Tibial nerve (tissue), 4 donors: Measurements from ENCODE around the gene CORO7. TPM values are rescaled to one million over a fixed set of nuclear protein-coding genes. Genes with fewer than 3 reads are reported as not detected.

ENCODE experiments used
- DNase-seq, 2 donors: peaks; one replicate each; pipeline ENCODE4 v3.0.0-alpha.2; 2019; ENCODE audit warnings: low spot score in 2 of 2
- H3K27ac ChIP-seq, 4 donors: fragments of 200-600 bp; sonication (generic) in 3 of 4; one replicate each; pipeline ENCODE4 v1.5.1; 2017 to 2019; ENCODE audit warnings: mild to moderate bottlenecking in 1 of 4
- H3K27me3 ChIP-seq, 2 donors: fragments of 200-600 bp; sonication (generic) in 1 of 2; one replicate each; pipeline versions ENCODE4 v1.5.1 to v1.6.0; 2017 to 2019
- H3K36me3 ChIP-seq, 3 donors: fragments of 200-600 bp; sonication (generic); one replicate each; pipeline ENCODE4 v1.5.1; 2018 to 2019
- H3K4me1 ChIP-seq, 4 donors: fragments of 200-600 bp; sonication (generic) in 3 of 4; one replicate each; pipeline ENCODE4 v1.5.1; 2017 to 2019
- H3K4me3 ChIP-seq, 4 donors: fragments of 200-600 bp; sonication (generic) in 3 of 4; one replicate each; pipeline ENCODE4 v1.5.1; 2017 to 2019; ENCODE audit warnings: mild to moderate bottlenecking in 1 of 4, moderate library complexity in 1 of 4
- H3K9me3 ChIP-seq, 4 donors: fragments of 200-600 bp; sonication (generic) in 3 of 4; one replicate each; pipeline ENCODE4 v1.5.1; 2017 to 2019
- CTCF ChIP-seq, 5 experiments: fragments of 200-600 bp in 3 of 5; fragments of 450-650 bp in 2 of 5; sonication (generic) in 3 of 5; IDR thresholded peaks; one replicate each; pipeline ENCODE4 v1.5.1; 2016 to 2019; ENCODE audit warnings: antibody characterized with exemption in 5 of 5, mild to moderate bottlenecking in 3 of 5, moderate library complexity in 2 of 5
- EP300 ChIP-seq, 2 donors: sonication (generic); formaldehyde crosslinking; IDR thresholded peaks; one replicate each; pipeline ENCODE4 v1.6.1; 2017; ENCODE audit warnings: antibody characterized with exemption in 2 of 2, mild to moderate bottlenecking in 1 of 2
- POLR2A ChIP-seq, 2 donors: fragments of 450-650 bp; IDR thresholded peaks; one replicate each; pipeline ENCODE4 v1.6.1; 2017; ENCODE audit warnings: antibody characterized with exemption in 2 of 2, mild to moderate bottlenecking in 2 of 2, moderate library complexity in 2 of 2
- WGBS, 2 donors: methylation state at CpG; one replicate each; pipeline ENCODE4 v1.1.5; 2018; 5-methylcytosine and 5-hydroxymethylcytosine counted together
- total RNA-seq, 4 donors: library from RNA; depleted of rRNA; stranded (reverse); fragments of >200 nt; gene quantifications; one replicate each; pipeline ENCODE4 v1.1.0, GENCODE V29; 2016

The CORO7 gene
- total RNA-seq, 4 donors from 2014 or later, result 27.8 to 77.4 (median 52.1) TPM

DNA sequence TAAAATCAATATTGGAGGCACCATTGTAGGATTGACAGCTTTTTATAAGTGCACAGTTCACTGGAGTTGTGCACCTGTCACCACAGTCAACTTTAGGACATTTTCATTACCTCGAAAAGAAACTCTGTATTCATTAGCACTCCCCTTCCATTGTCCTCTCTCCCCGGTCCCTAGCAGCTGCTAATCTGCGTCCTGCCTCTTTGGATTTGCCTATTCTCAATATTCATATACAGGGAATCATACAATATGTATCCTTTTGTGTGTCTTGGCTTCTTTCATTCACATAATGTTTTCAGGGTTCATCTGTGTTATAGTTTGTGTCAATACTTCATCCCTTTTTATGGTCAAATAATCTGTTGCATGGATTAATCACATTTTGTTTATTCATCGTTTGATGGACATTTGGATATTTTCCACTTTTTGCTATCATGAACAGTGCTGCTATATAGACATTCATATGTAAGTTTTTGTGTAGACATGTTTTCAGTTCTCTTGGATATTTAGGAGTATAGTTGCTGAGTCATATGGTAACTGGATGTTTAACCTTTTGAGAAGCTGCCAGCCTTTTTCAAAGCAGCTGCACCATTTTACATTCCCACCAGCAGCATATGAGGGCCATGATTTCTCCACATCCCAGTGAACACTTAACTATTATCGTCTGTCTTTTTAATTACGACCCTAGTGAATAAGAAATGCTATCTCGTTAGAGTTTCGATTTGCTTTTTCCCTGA is 19.1 kb upstream of the CORO7 start:
- TF ChIP-seq EP300 (IDR thresholded peaks at IDR 0.05), result no peak
- no peak for TF ChIP-seq CTCF (IDR thresholded peaks at IDR 0.05)
- no peak for TF ChIP-seq POLR2A (IDR thresholded peaks at IDR 0.05)
- WGBS, 2 donors, result 79 to 83% methylated on average over 8 of the region's 8 CpGs
- H3K36me3 ChIP-seq, result peaks cover 3 to 91% (median 4%) of the 10 kb centered on the region in 3 donors
- no peak overlapping the region for H3K27ac ChIP-seq
- H3K27me3 ChIP-seq, result no peaks in the 10 kb centered on the region
- H3K9me3 ChIP-seq, result no peaks in the 10 kb centered on the region
- DNase-seq, result no peak
- no peak overlapping the region for H3K4me3 ChIP-seq
- H3K4me1 ChIP-seq, result no peaks in the 10 kb centered on the region

DNA sequence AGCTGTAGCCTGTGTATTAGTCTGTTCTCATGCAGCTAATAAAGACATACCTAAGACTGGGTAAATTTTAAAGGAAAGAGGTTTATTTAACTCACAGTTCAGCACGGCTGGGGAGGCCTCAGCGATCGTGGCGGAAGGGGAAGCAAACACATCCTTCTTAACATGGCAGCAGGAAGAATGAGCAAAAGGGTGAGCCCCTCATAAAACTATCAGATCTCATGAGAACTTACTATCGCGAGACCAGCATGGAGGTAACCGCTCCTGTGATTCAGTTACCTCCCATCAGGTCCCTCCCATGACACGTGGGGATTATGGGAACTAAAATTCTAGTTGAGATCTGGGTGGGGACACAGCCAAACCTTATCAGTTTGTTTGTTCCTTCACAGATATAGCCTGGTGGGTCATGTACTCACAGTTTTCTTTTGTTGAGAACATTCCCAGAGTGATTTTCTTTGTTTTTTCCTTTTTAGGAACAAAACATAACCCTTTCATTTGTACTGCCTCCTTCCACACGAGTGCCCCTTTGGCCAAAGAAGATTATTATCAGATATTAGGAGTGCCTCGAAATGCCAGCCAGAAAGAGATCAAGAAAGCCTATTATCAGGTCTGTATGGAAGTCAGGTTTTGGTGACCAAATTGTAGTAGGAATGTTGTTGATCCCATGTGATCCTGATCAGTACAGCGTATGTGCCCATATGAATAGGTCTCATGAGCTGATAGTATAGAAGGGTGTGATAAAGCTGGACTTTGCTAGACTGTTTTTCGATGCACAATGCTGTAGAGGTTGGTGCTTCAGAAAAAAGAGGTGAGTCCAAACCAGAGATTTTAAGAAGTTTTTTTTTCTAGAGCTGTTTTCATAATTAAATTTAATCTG is 17.8 kb upstream of the CORO7 start:
- no peak overlapping the region for H3K27ac ChIP-seq
- H3K27me3 ChIP-seq, result no peaks in the 10 kb centered on the region
- no peak overlapping the region for H3K4me3 ChIP-seq
- no peaks in the 10 kb centered on the region for H3K9me3 ChIP-seq
- H3K4me1 ChIP-seq, result no peaks in the 10 kb centered on the region
- peaks cover 3 to 85% (median 4%) of the 10 kb centered on the region in 3 donors for H3K36me3 ChIP-seq
- no peak for TF ChIP-seq POLR2A (IDR thresholded peaks at IDR 0.05)
- TF ChIP-seq CTCF (IDR thresholded peaks at IDR 0.05), result no peak
- TF ChIP-seq EP300 (IDR thresholded peaks at IDR 0.05), result no peak
- no peak for DNase-seq
- WGBS, 2 donors, result 90 to 91% methylated on average over 12 of the region's 12 CpGs

GRCh38 chr16:4433228-4433627 is 16.8 kb upstream of the CORO7 start:
- TF ChIP-seq EP300 (IDR thresholded peaks at IDR 0.05) (no peak), POLR2A (IDR thresholded peaks at IDR 0.05) (no peak), CTCF (IDR thresholded peaks at IDR 0.05) (no peak)
- Histone ChIP-seq H3K4me3 (no peak overlapping the region), H3K4me1 (peaks cover 0 to 3% (median 0%) of the 10 kb centered on the region in 4 donors), H3K36me3 (peaks cover 3 to 84% (median 4%) of the 10 kb centered on the region in 3 donors), H3K27ac (no peak overlapping the region), H3K27me3 (no peaks in the 10 kb centered on the region), H3K9me3 (no peaks in the 10 kb centered on the region)
- no peak for DNase-seq
- WGBS, 2 donors, result 80 to 92% methylated on average over 4 of the region's 4 CpGs

DNA sequence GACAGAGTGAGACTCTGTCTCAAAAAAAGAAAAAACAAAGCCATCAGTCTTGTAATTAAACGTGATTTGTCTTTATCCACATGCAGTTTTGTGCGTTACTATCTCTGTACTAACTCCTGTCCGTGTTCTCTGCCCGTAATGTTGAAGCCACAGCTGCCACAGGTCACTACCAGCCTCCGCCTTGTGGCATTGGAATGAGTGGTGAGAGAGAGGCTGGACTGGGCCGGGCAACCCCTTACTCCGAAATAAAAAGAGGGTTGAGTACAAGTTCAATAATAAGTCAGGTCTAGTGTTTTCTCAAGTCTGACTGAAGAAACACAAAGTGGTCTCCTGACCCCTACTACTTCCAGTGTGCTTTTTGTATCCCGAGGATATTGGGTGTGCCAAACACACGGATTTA is 14.6 kb upstream of the CORO7 start:
- H3K4me1 ChIP-seq, result peaks cover 0 to 23% (median 6%) of the 10 kb centered on the region in 4 donors
- no peaks in the 10 kb centered on the region for H3K27me3 ChIP-seq
- TF ChIP-seq EP300 (IDR thresholded peaks at IDR 0.05) (no peak), CTCF (IDR thresholded peaks at IDR 0.05) (no peak), POLR2A (IDR thresholded peaks at IDR 0.05) (no peak)
- 89 to 90% methylated on average over 9 of the region's 9 CpGs for WGBS, 2 donors
- no peak for DNase-seq
- H3K9me3 ChIP-seq, result no peaks in the 10 kb centered on the region
- no peak overlapping the region for H3K27ac ChIP-seq
- H3K36me3 ChIP-seq, result peaks cover 0 to 70% (median 4%) of the 10 kb centered on the region in 3 donors
- H3K4me3 ChIP-seq, result no peak overlapping the region

- H3K9me3 ChIP-seq, result no peaks in the 10 kb centered on the region
- H3K4me1 ChIP-seq, result peaks cover 0 to 30% (median 14%) of the 10 kb centered on the region in 4 donors
- no peak for TF ChIP-seq POLR2A (IDR thresholded peaks at IDR 0.05)
- no peak for TF ChIP-seq EP300 (IDR thresholded peaks at IDR 0.05)
- TF ChIP-seq CTCF (IDR thresholded peaks at IDR 0.05), result no peak
- WGBS, 2 donors, result 95 to 97% methylated on average over 7 of the region's 7 CpGs
- H3K27me3 ChIP-seq, result no peaks in the 10 kb centered on the region
- no peak overlapping the region for H3K27ac ChIP-seq
- no peak overlapping the region for H3K4me3 ChIP-seq
- no peak for DNase-seq
- peaks cover 0 to 48% (median 4%) of the 10 kb centered on the region in 3 donors for H3K36me3 ChIP-seq
These were observed 12.1 kb upstream of the CORO7 start for GRCh38 chr16:4428500-4428899.
